HEK293 (cell line): ENCODE results near the gene SLC38A9.

ENCODE experiments used
- CTCF ChIA-PET: fragments of 350-600 bp; formaldehyde crosslinking; extraction: SDS; loops from one replicate; lab custom pipeline; 2021; ENCODE audit warnings: antibody characterized with exemption; lab: Yijun Ruan, JAX
- POLR2A ChIA-PET: fragments of 300-600 bp; formaldehyde crosslinking; extraction: SDS; loops from one replicate; lab custom pipeline; 2020; ENCODE audit warnings: antibody characterized with exemption, inconsistent platforms; lab: Yijun Ruan, JAX
- H3K27ac ChIP-seq: fragments of 200-500 bp; sonication (Bioruptor generic); 2 replicates; pipeline ENCODE4 v1.5.1; 2014; ENCODE audit warnings: low read depth, low read length, control low read depth, inconsistent platforms; ENCODE audit errors: extremely low read depth
- H3K36me3 ChIP-seq, 2 experiments: fragments of 200-500 bp in 1 of 2; sonication (Bioruptor generic) in 1 of 2; 1 replicate in 1 of 2; 2 replicates in 1 of 2; pipeline ENCODE4 v1.5.1; 2014 to 2017; ENCODE audit warnings: inconsistent platforms in 2 of 2, low read length in 2 of 2; ENCODE audit not compliant: control insufficient read depth in 2 of 2, insufficient read depth in 1 of 2
- H3K4me1 ChIP-seq: fragments of 200-500 bp; sonication (Bioruptor generic); 2 replicates; pipeline ENCODE4 v1.5.1; 2014; ENCODE audit warnings: mild to moderate bottlenecking, low read length, inconsistent platforms; ENCODE audit not compliant: control insufficient read depth, insufficient read depth
- H3K4me3 ChIP-seq: 2 replicates; pipeline ENCODE4 v1.5.1; 2011; ENCODE audit warnings: low read depth, mild to moderate bottlenecking, control low read depth, low read length, moderate library complexity
- H3K9me3 ChIP-seq: fragments of 200-500 bp; sonication (Bioruptor generic); 2 replicates; pipeline ENCODE4 v1.5.1; 2014; ENCODE audit warnings: low read depth, low read length, inconsistent platforms; ENCODE audit not compliant: control insufficient read depth, insufficient read depth
- HOXD13 ChIP-seq: sonication (generic); formaldehyde crosslinking; IDR thresholded peaks from 2 replicates; pipeline ENCODE4 v1.8.0; 2022; ENCODE audit warnings: missing genetic modification reagents, borderline replicate concordance
- KLF8 ChIP-seq: fragments of 450-650 bp; formaldehyde crosslinking; IDR thresholded peaks from 2 replicates; pipeline ENCODE4 v1.5.1; 2016; ENCODE audit warnings: missing biosample characterization, missing genetic modification characterization
- ZBTB21 ChIP-seq: fragments of 450-650 bp; formaldehyde crosslinking; IDR thresholded peaks from 2 replicates; pipeline ENCODE4 v1.5.1; 2017; ENCODE audit warnings: missing biosample characterization, missing genetic modification characterization
- ZBTB26 ChIP-seq: fragments of 450-650 bp; formaldehyde crosslinking; optimal IDR thresholded peaks from 2 replicates; pipeline ENCODE3; 2016; ENCODE audit warnings: missing biosample characterization, mild to moderate bottlenecking, missing genetic modification characterization
- ZFHX2 ChIP-seq: fragments of 450-650 bp; formaldehyde crosslinking; conservative IDR thresholded peaks from 2 replicates; pipeline ENCODE4 v1.5.1; 2016; ENCODE audit warnings: missing biosample characterization, missing genetic modification characterization
- ZFP3 ChIP-seq: fragments of 450-650 bp; formaldehyde crosslinking; IDR thresholded peaks from 2 replicates; pipeline ENCODE4 v1.5.1; 2016; ENCODE audit warnings: low read depth, missing biosample characterization, missing genetic modification characterization
- ZNF114 ChIP-seq: fragments of 450-650 bp; formaldehyde crosslinking; IDR thresholded peaks from 2 replicates; pipeline ENCODE4 v1.5.0; 2017; ENCODE audit warnings: missing biosample characterization, missing genetic modification characterization
- ZNF140 ChIP-seq: fragments of 450-650 bp; formaldehyde crosslinking; IDR thresholded peaks from 2 replicates; pipeline ENCODE4 v1.5.1; 2016; ENCODE audit warnings: missing biosample characterization, missing genetic modification characterization
- ZNF157 ChIP-seq: fragments of 450-650 bp; formaldehyde crosslinking; IDR thresholded peaks from 2 replicates; pipeline ENCODE4 v1.5.1; 2016; ENCODE audit warnings: missing biosample characterization, missing genetic modification characterization
- ZNF16 ChIP-seq: fragments of 450-650 bp; formaldehyde crosslinking; IDR thresholded peaks from 2 replicates; pipeline ENCODE4 v1.5.1; 2016; ENCODE audit warnings: low read depth, missing biosample characterization, missing genetic modification characterization
- ZNF350 ChIP-seq: fragments of 450-650 bp; formaldehyde crosslinking; IDR thresholded peaks from 2 replicates; pipeline ENCODE4 v1.5.0; 2017; ENCODE audit warnings: missing biosample characterization, mild to moderate bottlenecking, missing genetic modification characterization
- ZNF354C ChIP-seq: fragments of 450-650 bp; formaldehyde crosslinking; IDR thresholded peaks from 2 replicates; pipeline ENCODE4 v1.5.1; 2016; ENCODE audit warnings: missing biosample characterization, missing genetic modification characterization, low read depth, borderline replicate concordance
- ZNF544 ChIP-seq: fragments of 450-650 bp; formaldehyde crosslinking; IDR thresholded peaks from 2 replicates; pipeline ENCODE4 v1.5.0; 2017; ENCODE audit warnings: missing biosample characterization, missing genetic modification characterization
- ZNF791 ChIP-seq: fragments of 450-650 bp; formaldehyde crosslinking; IDR thresholded peaks from 2 replicates; pipeline ENCODE4 v1.5.1; 2016; ENCODE audit warnings: missing biosample characterization, missing genetic modification characterization
- TF ChIP-seq, protein P1 (sequence below): fragments of 450-650 bp; formaldehyde crosslinking; IDR thresholded peaks from 2 replicates; pipeline ENCODE4 v1.5.1; 2016; ENCODE audit warnings: missing biosample characterization, missing genetic modification characterization
- TF ChIP-seq, protein P2 (sequence below): fragments of 450-650 bp; formaldehyde crosslinking; IDR thresholded peaks from 2 replicates; pipeline ENCODE4 v1.5.1; 2016; ENCODE audit warnings: missing biosample characterization, missing genetic modification characterization
- TF ChIP-seq, protein P3 (sequence below): fragments of 450-650 bp; formaldehyde crosslinking; IDR thresholded peaks from 2 replicates; pipeline ENCODE4 v1.5.1; 2017; ENCODE audit warnings: missing biosample characterization, missing genetic modification characterization

Gene SLC38A9

DNA sequence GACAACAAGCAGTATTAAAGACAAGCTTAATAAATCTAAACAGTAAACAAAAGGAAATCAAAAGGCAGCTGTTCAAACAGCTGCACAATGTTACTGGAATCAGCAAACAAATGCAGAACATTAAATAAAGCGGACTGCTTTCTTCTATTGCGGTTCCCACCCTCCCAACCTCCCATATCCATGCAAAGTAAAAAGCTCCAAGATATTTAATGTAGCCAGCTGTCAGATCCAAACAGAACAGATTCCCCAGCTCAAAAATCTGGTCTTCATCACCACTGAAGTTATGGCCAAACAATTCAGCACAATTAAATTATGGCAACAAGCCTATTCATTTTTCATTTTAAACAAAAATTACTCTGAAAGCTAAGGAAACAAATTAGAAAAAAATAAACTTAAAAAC lies 75.9 kb downstream of the SLC38A9 start:
- ChIA-PET POLR2A (no interaction called here), CTCF (interaction anchor here (0.7 to 1.6 kb wide), 2 partner anchors 55 to 1152 kb away, joined by 4 to 6 read pairs; no protein-coding TSS in a partner anchor)
- no peaks in the 10 kb centered on the region for H3K36me3 ChIP-seq
- TF ChIP-seq ZBTB21 (tag by site-specific recombination) = no peak
- peaks cover 12% of the 10 kb centered on the region for H3K4me1 ChIP-seq
- no peak overlapping the region for H3K27ac ChIP-seq
- no peak overlapping the region for H3K4me3 ChIP-seq
- H3K9me3 ChIP-seq = no peaks in the 10 kb centered on the region

GRCh38 chr5:55634866-55635265 lies 77.3 kb downstream of the SLC38A9 start:
- Histone ChIP-seq H3K4me1 (peaks cover 12% of the 10 kb centered on the region), H3K4me3 (no peak overlapping the region), H3K36me3 (no peaks in the 10 kb centered on the region), H3K9me3 (no peaks in the 10 kb centered on the region), H3K27ac (no peak overlapping the region)
- ChIA-PET CTCF (no interaction called here), POLR2A (no interaction called here)
- TF ChIP-seq ZBTB21 (tag by site-specific recombination) (no peak), ZNF114 (no peak), ZNF791 (tag by site-specific recombination) (no peak), ZNF544 (no peak), ZFHX2 (no peak), ZBTB26 (tag by site-specific recombination) (no peak), ZFP3 (no peak), ZNF16 (tag by site-specific recombination) (no peak), ZNF157 (tag by site-specific recombination) (no peak), HOXD13 (CRISPR knock-in tag) (no peak), ZNF140 (no peak), KLF8 (tag by site-specific recombination) (no peak)
- TF ChIP-seq, protein P1, sequence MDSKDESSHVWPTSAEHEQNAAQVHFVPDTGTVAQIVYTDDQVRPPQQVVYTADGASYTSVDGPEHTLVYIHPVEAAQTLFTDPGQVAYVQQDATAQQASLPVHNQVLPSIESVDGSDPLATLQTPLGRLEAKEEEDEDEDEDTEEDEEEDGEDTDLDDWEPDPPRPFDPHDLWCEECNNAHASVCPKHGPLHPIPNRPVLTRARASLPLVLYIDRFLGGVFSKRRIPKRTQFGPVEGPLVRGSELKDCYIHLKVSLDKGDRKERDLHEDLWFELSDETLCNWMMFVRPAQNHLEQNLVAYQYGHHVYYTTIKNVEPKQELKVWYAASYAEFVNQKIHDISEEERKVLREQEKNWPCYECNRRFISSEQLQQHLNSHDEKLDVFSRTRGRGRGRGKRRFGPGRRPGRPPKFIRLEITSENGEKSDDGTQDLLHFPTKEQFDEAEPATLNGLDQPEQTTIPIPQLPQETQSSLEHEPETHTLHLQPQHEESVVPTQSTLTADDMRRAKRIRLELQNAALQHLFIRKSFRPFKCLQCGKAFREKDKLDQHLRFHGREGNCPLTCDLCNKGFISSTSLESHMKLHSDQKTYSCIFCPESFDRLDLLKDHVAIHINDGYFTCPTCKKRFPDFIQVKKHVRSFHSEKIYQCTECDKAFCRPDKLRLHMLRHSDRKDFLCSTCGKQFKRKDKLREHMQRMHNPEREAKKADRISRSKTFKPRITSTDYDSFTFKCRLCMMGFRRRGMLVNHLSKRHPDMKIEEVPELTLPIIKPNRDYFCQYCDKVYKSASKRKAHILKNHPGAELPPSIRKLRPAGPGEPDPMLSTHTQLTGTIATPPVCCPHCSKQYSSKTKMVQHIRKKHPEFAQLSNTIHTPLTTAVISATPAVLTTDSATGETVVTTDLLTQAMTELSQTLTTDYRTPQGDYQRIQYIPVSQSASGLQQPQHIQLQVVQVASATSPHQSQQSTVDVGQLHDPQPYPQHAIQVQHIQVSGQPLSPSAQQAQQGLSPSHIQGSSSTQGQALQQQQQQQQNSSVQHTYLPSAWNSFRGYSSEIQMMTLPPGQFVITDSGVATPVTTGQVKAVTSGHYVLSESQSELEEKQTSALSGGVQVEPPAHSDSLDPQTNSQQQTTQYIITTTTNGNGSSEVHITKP (tag by site-specific recombination) = no peak
- TF ChIP-seq, protein P2, sequence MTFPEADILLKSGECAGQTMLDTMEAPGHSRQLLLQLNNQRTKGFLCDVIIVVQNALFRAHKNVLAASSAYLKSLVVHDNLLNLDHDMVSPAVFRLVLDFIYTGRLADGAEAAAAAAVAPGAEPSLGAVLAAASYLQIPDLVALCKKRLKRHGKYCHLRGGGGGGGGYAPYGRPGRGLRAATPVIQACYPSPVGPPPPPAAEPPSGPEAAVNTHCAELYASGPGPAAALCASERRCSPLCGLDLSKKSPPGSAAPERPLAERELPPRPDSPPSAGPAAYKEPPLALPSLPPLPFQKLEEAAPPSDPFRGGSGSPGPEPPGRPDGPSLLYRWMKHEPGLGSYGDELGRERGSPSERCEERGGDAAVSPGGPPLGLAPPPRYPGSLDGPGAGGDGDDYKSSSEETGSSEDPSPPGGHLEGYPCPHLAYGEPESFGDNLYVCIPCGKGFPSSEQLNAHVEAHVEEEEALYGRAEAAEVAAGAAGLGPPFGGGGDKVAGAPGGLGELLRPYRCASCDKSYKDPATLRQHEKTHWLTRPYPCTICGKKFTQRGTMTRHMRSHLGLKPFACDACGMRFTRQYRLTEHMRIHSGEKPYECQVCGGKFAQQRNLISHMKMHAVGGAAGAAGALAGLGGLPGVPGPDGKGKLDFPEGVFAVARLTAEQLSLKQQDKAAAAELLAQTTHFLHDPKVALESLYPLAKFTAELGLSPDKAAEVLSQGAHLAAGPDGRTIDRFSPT = no peak

DNA sequence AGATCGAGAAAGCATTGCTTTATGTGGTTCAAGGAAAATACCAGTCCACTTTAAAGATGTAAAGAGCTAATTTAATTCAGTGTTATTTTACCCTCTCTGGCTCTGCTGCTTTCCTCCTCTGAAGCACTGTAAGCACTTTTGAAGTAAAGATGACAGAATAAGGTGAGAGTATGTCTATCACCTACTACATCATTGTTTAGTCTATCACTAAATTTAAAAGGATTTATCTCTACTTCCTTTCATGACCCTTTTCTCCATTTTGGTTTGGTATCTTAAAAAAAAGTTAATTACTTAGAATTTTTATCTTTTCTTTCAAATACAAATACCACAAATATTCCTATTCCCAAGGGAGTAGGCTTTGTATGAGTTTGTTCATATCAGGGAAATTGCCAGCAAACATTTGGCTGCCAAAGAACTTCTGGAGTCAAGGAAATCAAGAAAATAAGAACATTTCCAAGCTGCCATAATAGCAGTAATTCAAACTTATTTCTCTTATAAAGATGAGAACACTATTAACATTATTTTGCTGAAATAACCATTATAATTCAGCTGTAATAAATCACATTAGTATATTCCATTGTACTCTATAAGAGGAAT lies 77.8 kb downstream of the SLC38A9 start:
- Histone ChIP-seq H3K4me1 (peaks cover 12% of the 10 kb centered on the region), H3K9me3 (no peaks in the 10 kb centered on the region), H3K4me3 (no peak overlapping the region), H3K27ac (0 out of 2 replicates have a peak overlapping the region, but pooled peaks have one; percentile 19), H3K36me3 (no peaks in the 10 kb centered on the region)
- POLR2A ChIA-PET = interaction anchor here (0.6 kb wide), 1 partner anchor 57 kb away, joined by 3 read pairs; no protein-coding TSS in a partner anchor
- TF ChIP-seq, protein P3, sequence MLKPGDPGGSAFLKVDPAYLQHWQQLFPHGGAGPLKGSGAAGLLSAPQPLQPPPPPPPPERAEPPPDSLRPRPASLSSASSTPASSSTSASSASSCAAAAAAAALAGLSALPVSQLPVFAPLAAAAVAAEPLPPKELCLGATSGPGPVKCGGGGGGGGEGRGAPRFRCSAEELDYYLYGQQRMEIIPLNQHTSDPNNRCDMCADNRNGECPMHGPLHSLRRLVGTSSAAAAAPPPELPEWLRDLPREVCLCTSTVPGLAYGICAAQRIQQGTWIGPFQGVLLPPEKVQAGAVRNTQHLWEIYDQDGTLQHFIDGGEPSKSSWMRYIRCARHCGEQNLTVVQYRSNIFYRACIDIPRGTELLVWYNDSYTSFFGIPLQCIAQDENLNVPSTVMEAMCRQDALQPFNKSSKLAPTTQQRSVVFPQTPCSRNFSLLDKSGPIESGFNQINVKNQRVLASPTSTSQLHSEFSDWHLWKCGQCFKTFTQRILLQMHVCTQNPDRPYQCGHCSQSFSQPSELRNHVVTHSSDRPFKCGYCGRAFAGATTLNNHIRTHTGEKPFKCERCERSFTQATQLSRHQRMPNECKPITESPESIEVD = 0 out of 2 replicates have a peak, but pooled peaks have one; percentile 17
- TF ChIP-seq ZNF350 (tag by site-specific recombination) = no peak
- no peak for TF ChIP-seq ZNF354C (tag by site-specific recombination)
- CTCF ChIA-PET = no interaction called here
